Renal cortical epithelial cell (primary cell): ENCODE data around the gene KIF13A. TPM values are rescaled to one million over a fixed set of nuclear protein-coding genes. Genes with fewer than 3 reads are reported as not detected.
"Not testable (repeated sequence)": the region's sequence is repeated elsewhere in the genome, so short reads cannot be mapped to it uniquely, and the experiment has no call there.

Experiments
- DNase-seq: peaks from one replicate; pipeline ENCODE4 v3.0.0-alpha.2; 2011; ENCODE audit warnings: low read depth
- total RNA-seq: library from RNA; depleted of rRNA; stranded (reverse); fragments of >200 nt; gene quantifications from 2 replicates; pipeline ENCODE4 v1.2.3, GENCODE V29; 2014

The KIF13A gene
- total RNA-seq, 1 donor from 2014 or later = 64.6 TPM

DNA sequence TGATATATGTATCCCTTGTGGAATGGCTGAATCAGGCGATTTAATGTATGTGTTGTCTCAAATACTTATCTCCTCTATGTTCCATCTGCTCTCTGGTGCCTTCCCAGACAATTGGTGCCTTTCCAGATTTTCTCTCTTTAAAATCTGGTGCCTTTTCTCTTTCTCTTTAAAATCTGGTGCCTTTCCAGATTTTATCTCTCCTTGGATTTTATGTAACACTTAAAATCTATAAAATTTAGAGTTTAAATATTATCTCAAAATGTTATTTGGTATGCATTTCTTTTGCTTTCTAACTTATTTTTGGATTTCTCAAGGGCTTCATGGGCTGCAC, 116.3 kb downstream of the KIF13A start:
- DNase-seq = no peak

- no peak for DNase-seq
These were observed 116.9 kb downstream of the KIF13A start for GRCh38 chr6:17870300-17871188.

GRCh38 chr6:17869753-17870050, 117.7 kb downstream of the KIF13A start:
- no peak for DNase-seq

GRCh38 chr6:17869010-17869752, 118.3 kb downstream of the KIF13A start:
- peak; percentile 33 for DNase-seq

- DNase-seq = peak; percentile 75
These were observed 119.6 kb downstream of the KIF13A start for GRCh38 chr6:17867880-17868279.

GRCh38 chr6:17866876-17867444, 120.5 kb downstream of the KIF13A start:
- DNase-seq = no peak

- peak; percentile 100 for DNase-seq
These were observed 121.4 kb downstream of the KIF13A start for GRCh38 chr6:17865798-17866725.

GRCh38 chr6:17865243-17865642, 122.2 kb downstream of the KIF13A start:
- peak; percentile 78 for DNase-seq

DNA sequence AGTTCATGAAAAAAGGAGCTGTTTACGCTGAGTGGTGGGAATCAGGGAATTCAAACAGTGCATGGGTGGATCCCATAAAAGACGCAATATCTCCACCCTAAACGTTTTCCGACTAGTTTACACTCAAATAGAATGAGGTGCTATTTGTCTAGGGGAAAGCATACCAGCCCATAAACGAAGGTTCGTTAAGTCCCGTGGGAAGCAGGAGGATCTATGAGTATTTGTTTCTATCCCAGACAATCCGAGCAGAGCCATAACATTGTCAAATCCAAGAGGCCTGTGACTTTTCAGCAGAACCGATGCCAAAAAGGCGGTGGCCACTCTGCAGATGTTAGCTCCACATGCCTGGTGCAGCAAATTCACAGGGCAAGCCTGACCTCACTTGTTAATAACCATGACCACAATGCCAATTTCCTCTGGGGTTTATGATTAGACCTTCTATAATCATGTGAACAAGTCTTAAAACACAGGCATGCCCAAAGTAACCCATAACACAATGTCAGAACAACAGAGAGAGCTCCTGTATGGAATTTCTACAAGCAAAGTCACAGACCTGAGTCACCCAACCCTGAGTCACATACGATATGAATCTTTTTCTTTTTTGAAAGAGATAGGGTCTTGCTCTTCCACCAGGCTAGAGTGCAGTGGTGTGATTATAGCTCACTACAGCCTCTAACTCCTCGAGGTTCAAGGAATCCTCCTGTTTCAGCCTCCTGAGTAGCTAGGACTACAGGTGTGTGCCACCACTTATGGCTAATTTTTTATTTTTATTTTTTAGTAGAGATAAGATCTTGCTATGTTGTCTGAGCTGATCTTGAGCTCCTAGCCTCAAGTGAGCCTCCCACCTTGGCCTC, 123.3 kb downstream of the KIF13A start:
- peak; percentile 90 for DNase-seq

GRCh38 chr6:17861361-17861760, 126.1 kb downstream of the KIF13A start:
- no peak for DNase-seq

GRCh38 chr6:17859846-17860245, 127.6 kb downstream of the KIF13A start:
- no peak for DNase-seq

- DNase-seq = no peak
These were observed 128.9 kb downstream of the KIF13A start for GRCh38 chr6:17858584-17858983.

DNA sequence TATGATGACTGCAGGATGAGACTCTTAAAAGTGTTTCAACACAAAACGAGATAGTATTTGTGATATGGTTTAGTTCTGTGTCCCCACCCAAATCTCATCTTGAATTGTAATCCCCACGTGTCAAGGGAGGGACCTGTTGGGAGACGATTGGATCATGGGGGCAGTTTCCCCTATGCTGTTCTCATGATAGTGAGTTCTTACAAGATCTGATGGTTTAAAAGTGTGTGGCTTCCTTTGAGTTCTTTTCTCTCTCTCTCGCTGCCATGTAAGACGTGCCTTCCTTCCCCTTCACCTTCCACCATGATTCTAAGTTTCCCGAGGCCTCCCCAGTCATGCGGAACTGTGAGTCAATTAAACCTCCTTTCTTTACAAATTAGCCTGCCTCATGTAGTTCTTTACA, 130.2 kb downstream of the KIF13A start:
- DNase-seq = not testable (repeated sequence)

GRCh38 chr6:17856306-17856705, 131.1 kb downstream of the KIF13A start:
- DNase-seq = no peak

DNA sequence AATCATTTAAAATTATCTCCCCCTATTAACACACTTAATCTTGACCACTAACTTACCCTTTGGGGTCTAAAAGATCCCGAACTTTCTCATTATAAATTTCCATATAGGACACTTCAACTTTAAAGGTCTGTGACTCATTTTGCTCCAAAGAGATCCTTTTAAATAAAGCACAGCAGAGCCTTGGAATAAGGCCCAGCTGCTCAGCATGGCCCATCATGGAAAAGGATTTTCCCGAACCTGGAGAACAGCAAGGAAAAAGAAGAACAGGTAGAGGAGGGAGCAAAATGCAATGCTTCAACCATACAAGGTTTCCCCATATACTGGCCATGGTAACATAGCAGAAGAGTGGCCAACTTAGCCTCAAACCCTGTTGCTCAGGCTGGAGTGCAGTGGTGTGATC, 132.1 kb downstream of the KIF13A start:
- DNase-seq = no peak

DNA sequence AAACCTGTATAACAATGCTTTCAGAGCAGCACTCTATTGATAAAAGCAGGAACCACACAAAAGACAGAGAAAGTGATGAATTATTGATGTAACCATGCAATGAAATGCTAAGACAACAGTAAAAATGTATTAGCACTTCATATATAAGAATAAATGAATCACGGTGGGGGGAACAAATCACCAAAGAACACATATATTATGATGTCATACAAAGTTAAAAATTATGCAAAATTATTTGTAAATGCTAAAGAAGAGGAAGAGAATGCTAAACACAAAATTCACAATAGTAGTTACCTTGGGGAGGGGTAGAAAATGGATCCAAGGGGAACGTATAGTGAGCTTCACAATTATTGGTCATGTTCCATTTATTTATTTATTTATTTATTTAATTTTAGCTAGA, 133.9 kb downstream of the KIF13A start:
- no peak for DNase-seq

DNA sequence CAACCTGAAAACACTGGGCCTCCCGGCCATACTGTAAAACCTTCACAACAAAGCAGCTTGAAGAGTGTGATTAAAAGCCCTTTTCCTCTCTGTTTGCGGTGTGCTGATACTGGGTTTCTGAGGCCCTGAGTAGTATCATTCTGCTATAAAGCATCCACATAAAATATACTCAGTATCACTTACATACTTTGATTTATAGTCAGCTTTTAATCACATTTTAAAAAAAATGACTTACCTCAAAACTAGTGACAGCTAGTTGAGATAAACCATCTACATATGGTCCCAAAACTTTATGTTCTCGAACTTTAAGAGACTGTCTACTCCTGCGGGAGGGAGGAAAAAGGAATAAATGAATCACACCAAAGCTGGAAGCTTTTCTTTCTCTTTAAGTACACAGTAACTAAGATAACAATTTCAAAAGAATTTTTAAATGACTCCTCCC, 135.7 kb downstream of the KIF13A start:
- DNase-seq = no peak

GRCh38 chr6:17851001-17851719, 136.3 kb downstream of the KIF13A start:
- no peak for DNase-seq

GRCh38 chr6:17850281-17850680, 137.2 kb downstream of the KIF13A start:
- no peak for DNase-seq

- no peak for DNase-seq
These were observed 140.2 kb downstream of the KIF13A start for GRCh38 chr6:17847203-17847760.
